ENCODE measurements around the gene HAUS2. TPM values are rescaled to one million over a fixed set of nuclear protein-coding genes. Genes with fewer than 3 reads are reported as not detected.

Gene HAUS2
- total RNA-seq, result 29.5 and 84.7 TPM in 2 replicates

DNA sequence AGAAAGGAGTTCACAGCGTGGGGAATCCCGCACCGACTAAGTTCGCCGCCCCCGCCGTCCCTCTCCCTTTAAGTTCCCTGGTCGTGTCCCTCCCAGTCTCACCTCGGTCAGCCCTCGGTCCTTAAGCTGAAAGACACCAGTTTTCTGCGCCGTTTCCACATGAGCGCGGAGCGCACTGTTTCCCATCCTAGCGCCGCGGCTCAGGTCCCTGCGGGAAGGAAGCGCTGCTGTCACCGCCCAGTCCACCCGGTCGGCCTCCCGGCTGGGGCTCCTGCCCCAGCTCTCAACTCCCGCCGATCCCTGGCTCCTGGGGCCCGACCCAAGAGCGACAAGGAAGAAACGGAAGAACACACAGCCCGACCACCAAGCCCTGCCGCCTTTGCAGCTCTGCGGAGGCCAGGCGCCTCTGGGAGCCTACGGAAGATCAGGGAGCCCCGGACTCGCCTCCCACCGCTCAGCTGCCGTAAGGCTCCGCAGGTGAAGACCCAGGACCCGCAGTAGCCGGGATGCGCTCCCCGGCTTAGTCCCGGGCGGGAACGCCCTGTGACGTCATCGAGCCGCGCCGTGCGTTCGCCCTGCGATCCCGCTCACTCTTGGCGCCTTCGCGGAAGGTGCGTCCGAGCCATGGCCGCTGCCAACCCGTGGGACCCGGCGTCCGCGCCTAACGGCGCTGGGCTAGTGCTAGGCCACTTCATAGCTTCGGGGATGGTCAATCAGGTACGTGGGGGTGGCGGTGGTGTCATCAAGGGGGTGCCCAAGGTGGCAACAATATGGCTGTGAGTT lies at the start of gene HAUS2, which contains the start of gene LRRC57:
HAUS2 (plus strand) TSS at position 590 of the 783 bp plus-strand sequence; CDS start at position 625, 35 bp downstream.
LRRC57 (minus strand) TSS at position 545 of the 783 bp plus-strand sequence; CDS start at position 186, 359 bp downstream.

DNA sequence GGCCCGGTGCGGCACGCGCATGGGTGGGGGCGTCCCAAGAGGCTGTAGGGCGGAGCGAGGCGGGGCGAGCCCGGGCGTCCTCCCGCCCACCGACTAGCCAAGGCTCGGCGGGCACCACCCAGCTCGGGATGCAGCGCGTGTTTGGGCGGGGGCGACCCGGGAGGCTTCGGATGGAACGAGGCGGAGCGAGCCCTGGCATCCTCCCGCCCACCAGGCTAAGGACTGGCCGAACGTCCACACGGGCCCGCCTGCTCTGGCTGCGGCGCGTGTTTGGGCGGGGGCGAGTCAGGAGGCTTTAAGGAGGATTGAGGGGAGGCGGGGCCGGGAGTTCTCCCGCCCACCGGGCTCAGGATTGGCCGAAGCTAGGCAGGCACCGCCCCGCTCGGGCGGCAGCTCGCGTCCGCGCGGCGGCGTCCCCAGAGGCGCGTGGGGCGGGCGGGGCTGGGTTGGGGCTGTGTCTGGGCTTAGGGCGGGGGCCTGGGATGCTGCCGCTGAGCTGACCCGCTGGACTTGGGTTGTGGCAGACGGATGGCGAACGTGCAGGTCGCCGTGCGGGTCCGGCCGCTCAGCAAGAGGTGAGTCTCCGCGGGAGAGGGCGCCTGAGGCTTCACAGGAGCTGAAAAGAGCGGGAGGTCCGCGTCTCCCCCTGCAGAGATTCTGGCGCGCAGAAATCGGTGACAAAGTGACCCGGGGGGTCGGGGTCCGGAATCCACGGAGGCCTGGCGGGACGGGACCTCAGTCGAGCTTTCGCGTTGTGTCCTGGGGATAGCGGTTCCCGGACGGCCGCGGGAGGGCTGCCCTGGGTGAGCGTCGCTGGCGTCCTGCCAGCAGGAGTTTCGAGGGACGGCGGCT lies 26.8 kb downstream of the HAUS2 start, which contains the start of gene STARD9:
STARD9 (plus strand) TSS at position 419 of the 852 bp plus-strand sequence; CDS start at position 529, 110 bp downstream.

Other genes starting within 250 kb of the HAUS2 start
- gene CAPN3, start 189.3 kb upstream of the HAUS2 start, total RNA-seq, result 0.65 and 1.9 TPM in 2 replicates
- gene ZNF106, start 57.7 kb upstream of the HAUS2 start, total RNA-seq, result 22.4 and 23.1 TPM in 2 replicates
- gene SNAP23, start 53.2 kb upstream of the HAUS2 start, total RNA-seq, result 35.4 and 60.6 TPM in 2 replicates
- 15.6 and 22.4 TPM in 2 replicates for gene LRRC57, start within 50 bp of the HAUS2 start, total RNA-seq
- gene STARD9, start 26.8 kb downstream of the HAUS2 start, total RNA-seq, result 3.4 and 6.8 TPM in 2 replicates
- gene CDAN1, start 188.3 kb downstream of the HAUS2 start, total RNA-seq, result 9.0 and 10.3 TPM in 2 replicates